Trophoblast cell (in vitro differentiated cells and primary cell): Measurements from ENCODE around the gene CAMK2N2.

Experiments
- DNase-seq, 2 donors: peaks; one replicate each; pipeline ENCODE4 v3.0.0-alpha.2; 2016
- H2AFZ ChIP-seq: 2 replicates; pipeline ENCODE4 v1.6.1; 2013; ENCODE audit warnings: low read length, moderate library complexity, mild to moderate bottlenecking; ENCODE audit not compliant: insufficient read depth, poor library complexity
- H2AK5ac ChIP-seq: 2 replicates; pipeline ENCODE4 v1.6.1; 2013; ENCODE audit warnings: mild to moderate bottlenecking, low read length
- H2BK120ac ChIP-seq: 2 replicates; pipeline ENCODE4 v1.6.1; 2013; ENCODE audit warnings: low read length, mild to moderate bottlenecking, moderate library complexity; ENCODE audit not compliant: insufficient read depth, poor library complexity
- H2BK12ac ChIP-seq: 2 replicates; pipeline ENCODE4 v1.6.1; 2013; ENCODE audit warnings: mild to moderate bottlenecking, low read length, moderate library complexity
- H2BK5ac ChIP-seq: 2 replicates; pipeline ENCODE4 v1.6.1; 2013; ENCODE audit warnings: low read length, low read depth, moderate library complexity, mild to moderate bottlenecking; ENCODE audit not compliant: poor library complexity
- H3K14ac ChIP-seq: 2 replicates; pipeline ENCODE4 v1.6.1; 2013; ENCODE audit warnings: mild to moderate bottlenecking, low read length
- H3K18ac ChIP-seq: 2 replicates; pipeline ENCODE4 v1.6.1; 2013; ENCODE audit warnings: mild to moderate bottlenecking, low read length
- H3K23ac ChIP-seq: 2 replicates; pipeline ENCODE4 v1.6.1; 2013; ENCODE audit warnings: low read length
- H3K27ac ChIP-seq: 2 replicates; pipeline ENCODE4 v1.5.1; 2013; ENCODE audit warnings: low read depth, mild to moderate bottlenecking, inconsistent platforms, low read length, moderate library complexity
- H3K27me3 ChIP-seq: 2 replicates; pipeline ENCODE4 v1.6.1; 2013; ENCODE audit warnings: inconsistent platforms, mild to moderate bottlenecking, low read length, moderate library complexity; ENCODE audit not compliant: insufficient read depth
- H3K36me3 ChIP-seq, 2 experiments: 1 replicate in 1 of 2; 2 replicates in 1 of 2; pipeline ENCODE4 v1.6.1; 2013; ENCODE audit warnings: low read length in 2 of 2, mild to moderate bottlenecking in 2 of 2, moderate library complexity in 1 of 2; ENCODE audit not compliant: insufficient read depth in 2 of 2, control insufficient read depth in 1 of 2
- H3K4ac ChIP-seq: 2 replicates; pipeline ENCODE4 v1.6.1; 2013; ENCODE audit warnings: low read depth, mild to moderate bottlenecking, low read length, moderate library complexity
- H3K4me1 ChIP-seq, 2 experiments: 1 replicate in 1 of 2; 2 replicates in 1 of 2; pipeline ENCODE4 v1.6.1; 2013; ENCODE audit warnings: low read length in 2 of 2, mild to moderate bottlenecking in 2 of 2, moderate library complexity in 1 of 2; ENCODE audit not compliant: insufficient read depth in 2 of 2, control insufficient read depth in 1 of 2
- H3K4me2 ChIP-seq: 2 replicates; pipeline ENCODE4 v1.6.1; 2013; ENCODE audit warnings: inconsistent platforms, mild to moderate bottlenecking, low read length, moderate library complexity
- H3K4me3 ChIP-seq: 2 replicates; pipeline ENCODE4 v1.5.1; 2013; ENCODE audit warnings: mild to moderate bottlenecking, low read depth, low read length, inconsistent platforms
- H3K79me1 ChIP-seq: one replicate; pipeline ENCODE4 v1.6.1; 2013; ENCODE audit warnings: low read length
- H3K79me2 ChIP-seq: 2 replicates; pipeline ENCODE4 v1.6.1; 2013; ENCODE audit warnings: low read length, mild to moderate bottlenecking; ENCODE audit not compliant: control insufficient read depth, insufficient read depth, poor library complexity
- H3K9ac ChIP-seq: 2 replicates; pipeline ENCODE4 v1.6.1; 2013; ENCODE audit warnings: mild to moderate bottlenecking, low read length
- H3K9me3 ChIP-seq: 2 replicates; pipeline ENCODE4 v1.6.1; 2013; ENCODE audit warnings: low read depth, mild to moderate bottlenecking, control low read depth, inconsistent platforms, low read length; ENCODE audit not compliant: insufficient read depth
- H4K12ac ChIP-seq: 2 replicates; pipeline ENCODE4 v1.6.1; 2013; ENCODE audit warnings: low read depth, mild to moderate bottlenecking, low read length, moderate library complexity
- H4K8ac ChIP-seq: 2 replicates; pipeline ENCODE4 v1.6.1; 2013; ENCODE audit warnings: low read depth, mild to moderate bottlenecking, low read length, moderate library complexity
- H4K91ac ChIP-seq: one replicate; pipeline ENCODE4 v1.6.1; 2013; ENCODE audit warnings: low read depth, mild to moderate bottlenecking, low read length, moderate library complexity
- WGBS: extraction: QIAGEN DNeasy Blood & Tissue Kit; methylation state at CpG from one replicate; pipeline ENCODE4 v1.1.7; 2013; ENCODE audit warnings: missing lambda C conversion rate; ENCODE audit not compliant: insufficient read length, insufficient coverage; ENCODE audit errors: extremely low coverage; 5-methylcytosine and 5-hydroxymethylcytosine counted together

The CAMK2N2 gene

DNA sequence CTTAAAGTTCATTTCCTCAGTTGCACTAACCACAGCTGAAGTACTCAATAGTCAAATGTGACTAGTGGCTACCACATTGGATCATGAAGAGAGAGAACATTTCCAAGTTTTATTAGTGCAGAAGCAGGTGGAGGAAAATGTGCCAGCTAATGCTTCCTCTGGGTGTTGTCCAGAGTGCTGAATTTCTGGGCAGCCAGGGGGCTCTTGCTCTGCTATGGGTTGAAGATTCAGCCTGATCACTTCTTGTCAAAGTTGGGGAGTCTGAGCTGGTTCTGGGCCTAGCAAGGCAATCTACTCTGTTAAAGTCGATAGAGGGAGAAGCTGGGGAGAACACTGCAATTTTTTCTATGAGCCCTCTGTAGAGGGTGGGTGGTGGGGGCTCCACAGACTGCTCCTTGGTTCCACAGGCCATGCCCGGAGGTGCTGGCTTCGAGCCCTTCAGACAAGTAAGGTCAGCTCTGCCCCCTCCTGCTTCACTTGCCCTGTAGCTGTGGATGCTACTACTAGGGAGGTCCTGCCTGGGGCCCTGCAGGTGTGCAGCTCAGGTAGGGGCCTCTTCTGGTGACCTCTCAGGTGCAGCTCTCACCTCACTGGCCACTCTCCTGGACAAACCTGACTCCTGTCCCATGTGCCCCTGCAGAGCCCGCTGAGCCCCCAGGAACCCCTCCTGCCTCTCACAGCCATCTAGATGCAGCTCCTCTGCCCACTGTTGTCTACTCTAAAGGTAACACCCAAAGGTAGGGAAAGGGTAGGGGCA lies 20.8 kb downstream of the CAMK2N2 start:
- Histone ChIP-seq H2AFZ (no peak overlapping the region), H3K4me3 (no peak overlapping the region), H4K12ac (no peak overlapping the region), H2BK5ac (no peak overlapping the region), H3K36me3 (peaks cover 27 to 33% of the 10 kb centered on the region in 2 experiments), H3K14ac (no peak overlapping the region), H2BK12ac (no peak overlapping the region), H3K4me1 (no peaks in the 10 kb centered on the region), H3K4ac (no peak overlapping the region), H3K9ac (no peak overlapping the region), H3K4me2 (no peak overlapping the region), H3K27ac (no peak overlapping the region), H2BK120ac (no peak overlapping the region), H3K27me3 (no peaks in the 10 kb centered on the region), H4K8ac (no peak overlapping the region), H2AK5ac (no peak overlapping the region), H4K91ac (no peak overlapping the region), H3K79me2 (no peaks in the 10 kb centered on the region), H3K9me3 (no peaks in the 10 kb centered on the region), H3K18ac (no peak overlapping the region), H3K23ac (no peak overlapping the region), H3K79me1 (no peaks in the 10 kb centered on the region)
- DNase-seq: peak in 1 of 2 donors; percentile 25
- no CpG with 5 or more reads among the region's 4 CpGs for WGBS

DNA sequence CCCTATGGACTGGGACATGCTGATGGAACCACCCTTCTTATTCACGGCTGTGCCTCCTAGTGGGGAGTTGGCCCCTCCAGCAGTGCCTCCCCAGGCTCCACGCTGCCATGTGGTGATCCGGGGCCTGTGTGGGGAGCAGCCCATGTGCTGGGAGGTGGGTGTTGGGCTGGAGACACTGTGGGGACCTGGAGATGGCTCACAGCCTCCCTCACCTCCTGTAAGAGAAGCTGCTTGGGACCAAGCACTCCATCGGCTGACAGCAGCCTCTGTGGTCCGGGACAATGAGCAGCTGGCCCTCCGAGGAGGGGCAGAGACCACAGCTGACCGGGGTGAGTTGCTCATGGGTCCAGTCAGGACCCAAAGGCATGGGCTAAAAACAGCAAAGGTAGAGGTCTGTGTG lies 21.6 kb downstream of the CAMK2N2 start:
- Histone ChIP-seq H4K12ac (no peak overlapping the region), H3K18ac (no peak overlapping the region), H3K9ac (no peak overlapping the region), H2AFZ (no peak overlapping the region), H3K4ac (no peak overlapping the region), H4K91ac (no peak overlapping the region), H3K9me3 (no peaks in the 10 kb centered on the region), H3K14ac (no peak overlapping the region), H4K8ac (no peak overlapping the region), H3K4me2 (no peak overlapping the region), H3K79me1 (no peaks in the 10 kb centered on the region), H2AK5ac (no peak overlapping the region), H3K27ac (no peak overlapping the region), H3K4me3 (no peak overlapping the region), H3K79me2 (no peaks in the 10 kb centered on the region), H2BK120ac (no peak overlapping the region), H3K4me1 (no peaks in the 10 kb centered on the region), H3K23ac (no peak overlapping the region), H3K36me3 (peaks cover 20 to 25% of the 10 kb centered on the region in 2 experiments), H3K27me3 (no peaks in the 10 kb centered on the region), H2BK5ac (no peak overlapping the region), H2BK12ac (no peak overlapping the region)
- WGBS: no CpG with 5 or more reads among the region's 7 CpGs
- DNase-seq: no peak

DNA sequence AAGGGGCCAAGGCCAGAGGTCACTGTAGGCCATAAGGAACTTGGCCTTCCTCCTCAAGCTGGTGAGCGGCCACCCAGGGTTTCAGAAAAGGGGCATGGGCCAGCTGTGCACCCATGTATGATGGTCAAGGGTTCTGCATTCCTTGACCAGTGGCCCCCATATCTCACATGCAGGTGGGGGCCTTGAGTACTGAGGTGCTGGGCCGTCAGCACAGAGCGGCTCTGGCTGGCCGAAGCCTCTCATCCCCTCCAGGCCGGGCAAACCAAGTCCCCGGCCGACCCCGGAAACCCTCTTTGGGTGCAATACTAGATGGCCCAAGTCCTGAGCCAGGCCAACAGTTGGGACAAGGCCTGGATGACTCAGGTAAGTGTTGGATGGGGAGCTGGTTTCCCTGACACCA lies 22.1 kb downstream of the CAMK2N2 start:
- no CpG with 5 or more reads among the region's 8 CpGs for WGBS

DNA sequence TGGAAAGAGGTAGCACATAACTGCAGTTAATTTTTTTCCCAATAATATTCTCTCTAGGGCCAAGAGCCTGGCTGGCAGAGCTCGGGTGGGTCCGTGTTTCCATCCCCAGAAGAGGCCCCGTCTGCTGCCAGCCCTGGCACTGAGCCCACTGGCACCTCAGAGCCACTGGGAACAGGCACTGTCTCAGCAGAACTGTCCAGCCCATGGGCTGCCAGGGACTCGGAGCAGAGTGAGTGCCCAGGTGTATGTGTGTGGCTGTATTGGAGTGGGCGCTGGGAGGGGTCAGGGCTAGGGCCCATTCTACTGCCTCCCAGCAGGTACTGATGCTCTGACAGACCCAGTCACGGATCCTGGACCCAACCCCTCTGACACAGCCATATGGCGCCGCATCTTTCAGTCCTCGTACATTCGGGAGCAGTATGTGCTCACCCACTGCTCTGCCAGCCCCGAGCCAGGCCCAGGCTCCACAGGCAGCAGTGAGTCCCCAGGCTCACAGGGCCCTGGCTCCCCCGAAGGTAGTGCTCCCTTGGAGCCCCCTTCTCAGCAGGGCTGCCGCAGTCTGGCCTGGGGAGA lies 23.0 kb downstream of the CAMK2N2 start:
- Histone ChIP-seq H3K9ac (no peak overlapping the region), H4K12ac (no peak overlapping the region), H3K23ac (no peak overlapping the region), H3K79me2 (no peaks in the 10 kb centered on the region), H2AK5ac (no peak overlapping the region), H3K14ac (no peak overlapping the region), H2AFZ (no peak overlapping the region), H3K9me3 (no peaks in the 10 kb centered on the region), H2BK12ac (no peak overlapping the region), H3K4me2 (no peak overlapping the region), H3K27ac (no peak overlapping the region), H3K27me3 (no peaks in the 10 kb centered on the region), H3K79me1 (no peaks in the 10 kb centered on the region), H4K8ac (no peak overlapping the region), H2BK120ac (no peak overlapping the region), H3K18ac (no peak overlapping the region), H3K4me1 (no peaks in the 10 kb centered on the region), H3K4ac (no peak overlapping the region), H2BK5ac (no peak overlapping the region), H3K4me3 (no peak overlapping the region), H3K36me3 (peaks cover 8 to 12% of the 10 kb centered on the region in 2 experiments), H4K91ac (no peak overlapping the region)
- WGBS: no CpG with 5 or more reads among the region's 13 CpGs
- DNase-seq: no peak

More for the DNA sequence above, 22.1 kb downstream of the CAMK2N2 start:
- Histone ChIP-seq H4K8ac (no peak overlapping the region), H3K4ac (no peak overlapping the region), H3K4me3 (no peak overlapping the region), H3K9ac (no peak overlapping the region), H3K79me1 (no peaks in the 10 kb centered on the region), H2BK5ac (no peak overlapping the region), H3K27me3 (no peaks in the 10 kb centered on the region), H3K36me3 (peaks cover 16 to 21% of the 10 kb centered on the region in 2 experiments), H3K18ac (no peak overlapping the region), H3K9me3 (no peaks in the 10 kb centered on the region), H3K79me2 (no peaks in the 10 kb centered on the region), H2AFZ (no peak overlapping the region), H3K23ac (no peak overlapping the region), H2BK12ac (no peak overlapping the region), H3K27ac (no peak overlapping the region), H2BK120ac (no peak overlapping the region), H3K4me2 (no peak overlapping the region), H3K14ac (no peak overlapping the region), H4K91ac (no peak overlapping the region), H3K4me1 (no peaks in the 10 kb centered on the region), H4K12ac (no peak overlapping the region), H2AK5ac (no peak overlapping the region)
- no peak for DNase-seq
